Suppressor macrophage treated with lipopolysaccharide for 1 hour (primary cell): Measurements from ENCODE around the gene KCNK10.

Experiments
- DNase-seq, 3 donors: peaks; one replicate each; pipeline ENCODE4 v3.0.0-alpha.2; 2020 to 2022

The KCNK10 gene

DNA sequence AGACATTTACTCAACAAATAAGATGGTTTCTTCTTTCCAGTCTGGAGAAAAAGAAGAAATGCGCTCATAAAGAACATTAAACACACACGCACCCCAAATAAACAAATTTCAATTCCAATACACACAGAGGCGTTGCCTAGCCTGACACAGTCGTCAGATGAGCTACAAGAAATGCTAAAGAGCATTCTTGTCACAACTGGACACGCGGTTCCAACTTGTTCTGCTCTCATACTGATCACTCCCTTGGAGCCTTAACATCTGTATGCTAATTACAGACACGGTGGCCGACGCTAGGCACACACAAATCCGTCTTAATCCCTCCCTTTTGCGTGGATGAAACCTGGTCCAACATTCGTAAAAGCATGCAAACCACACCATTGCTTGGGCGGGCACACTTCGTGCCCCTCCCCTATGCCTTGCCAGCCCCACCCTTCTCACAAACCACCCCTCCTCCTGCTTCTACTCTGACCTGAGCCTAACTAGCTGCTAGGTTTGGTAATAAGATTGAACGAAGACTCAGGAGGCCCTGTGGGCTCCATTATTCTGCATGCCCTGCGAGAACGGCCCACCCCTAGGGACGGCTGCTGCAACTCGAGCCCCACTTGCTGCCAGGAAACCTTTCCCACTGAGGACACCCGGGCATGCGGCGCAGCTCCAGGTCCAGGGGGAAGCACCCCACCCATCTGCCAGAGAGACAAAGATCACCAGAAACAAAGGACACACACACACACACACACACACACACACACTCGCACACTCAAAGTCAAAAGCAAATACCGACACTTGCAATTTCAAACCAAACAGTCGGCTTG lies 1.2 kb downstream of the KCNK10 start:
- DNase-seq = no peak

DNA sequence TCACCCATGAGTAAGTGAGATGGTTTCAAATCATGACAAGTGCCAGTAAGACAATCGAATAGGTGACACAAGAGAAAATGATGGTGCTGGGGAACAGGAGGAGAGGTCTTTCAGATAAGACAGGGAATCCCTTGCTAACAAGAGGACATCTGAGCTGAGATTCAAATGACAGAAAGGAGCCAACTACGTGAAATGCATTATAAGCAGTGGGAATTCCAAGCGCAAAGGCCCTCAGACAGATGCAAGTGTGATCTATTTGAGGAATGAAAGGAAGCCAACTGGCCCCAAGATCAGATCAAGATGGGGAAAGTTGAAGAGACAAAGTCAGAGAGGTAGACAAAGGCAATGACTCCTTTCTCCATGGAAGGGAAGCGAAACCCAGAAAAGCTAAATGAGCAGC lies 4.7 kb downstream of the KCNK10 start:
- no peak for DNase-seq

DNA sequence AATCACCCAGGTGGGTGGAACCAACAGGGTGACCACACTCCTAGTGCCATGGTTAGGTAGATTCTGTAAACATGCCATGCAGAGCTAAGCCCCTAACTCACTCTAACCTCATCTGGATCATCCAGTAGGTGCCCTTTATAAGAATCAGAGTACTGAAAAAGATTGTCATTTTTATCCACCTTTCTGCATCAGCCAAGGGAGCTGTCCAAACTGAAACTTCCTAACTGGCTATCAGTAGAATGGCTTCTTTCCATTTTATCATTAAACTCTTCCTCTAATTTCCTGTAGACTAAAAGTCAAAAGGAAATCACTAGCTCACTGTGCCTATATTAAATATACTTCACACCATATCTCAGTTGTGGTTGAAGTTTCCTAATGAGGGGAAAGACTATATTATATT lies 6.5 kb downstream of the KCNK10 start:
- no peak for DNase-seq

DNA sequence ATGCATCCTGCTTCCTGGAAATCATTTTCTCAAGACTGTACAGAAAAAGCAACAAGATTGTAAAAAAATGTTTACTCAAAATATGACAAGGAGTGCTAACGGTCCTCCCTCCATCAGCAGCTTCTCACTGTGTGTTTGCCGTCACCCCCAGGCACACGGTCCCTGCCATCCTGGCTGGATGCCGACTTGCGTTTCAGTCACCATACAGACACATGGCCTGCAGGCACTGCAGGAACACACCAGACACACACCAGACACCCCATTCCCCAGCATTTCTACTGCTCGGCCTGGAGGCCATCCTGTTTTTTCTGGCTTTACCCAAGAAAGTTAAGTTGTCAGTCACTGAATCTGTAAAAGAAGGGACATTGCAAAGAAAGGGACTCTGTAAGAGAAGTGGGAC lies 10.8 kb downstream of the KCNK10 start:
- DNase-seq = no peak

DNA sequence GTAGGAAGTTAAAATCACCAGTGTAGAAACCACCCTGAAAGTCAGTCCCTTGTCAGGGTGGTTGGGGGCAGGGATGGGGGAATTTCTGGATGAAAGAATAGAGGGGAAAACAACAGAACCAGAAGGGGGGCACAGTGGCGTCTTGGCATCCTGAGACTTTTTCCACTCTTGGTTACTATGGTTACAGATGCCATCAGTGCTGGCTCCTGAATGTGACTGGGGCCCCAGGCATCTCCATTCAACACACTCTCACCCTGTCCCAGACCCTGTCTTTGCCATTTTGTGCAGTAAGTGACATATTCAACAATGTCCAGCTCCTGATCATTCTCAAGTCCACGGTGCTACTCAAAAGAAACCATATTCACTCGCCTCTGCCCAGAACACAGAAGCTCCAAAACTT lies 11.3 kb downstream of the KCNK10 start:
- no peak for DNase-seq

DNA sequence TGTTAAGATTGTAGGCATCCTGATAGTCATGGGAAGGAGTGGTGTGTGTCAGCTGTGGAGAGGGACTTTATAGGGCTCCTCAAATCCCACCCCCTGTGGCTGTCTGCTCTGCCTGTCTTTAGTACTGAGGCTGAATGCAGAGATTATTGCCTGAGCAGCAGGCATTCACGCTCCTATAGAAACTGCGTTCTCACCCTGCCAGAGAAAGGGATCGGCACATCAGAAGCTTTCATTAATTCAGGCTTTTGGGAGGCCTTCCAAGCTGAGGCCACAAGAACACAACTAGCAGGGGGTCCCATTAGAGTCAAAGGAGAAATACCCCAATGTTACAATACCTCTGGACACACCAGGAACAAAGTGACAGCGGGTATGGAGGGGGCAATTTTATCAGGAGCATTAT lies 12.6 kb downstream of the KCNK10 start:
- DNase-seq = no peak

DNA sequence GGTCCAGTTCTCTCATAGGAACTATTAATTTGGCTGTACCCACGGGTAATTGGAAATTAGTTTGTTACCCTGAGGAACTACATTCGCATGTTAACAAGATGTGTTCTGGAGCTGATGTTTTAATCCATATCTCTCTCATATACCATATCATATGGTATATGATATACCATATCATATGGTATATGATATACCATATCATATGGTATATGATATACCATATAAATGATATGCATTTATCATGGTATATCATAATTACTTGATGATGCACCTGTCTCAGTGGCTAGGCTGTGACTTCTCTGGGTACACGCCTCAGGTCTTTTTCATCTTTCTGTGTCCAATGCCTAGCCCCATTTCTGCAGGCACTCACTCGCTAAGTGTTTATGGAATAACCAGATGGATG lies 13.0 kb downstream of the KCNK10 start:
- DNase-seq = no peak

DNA sequence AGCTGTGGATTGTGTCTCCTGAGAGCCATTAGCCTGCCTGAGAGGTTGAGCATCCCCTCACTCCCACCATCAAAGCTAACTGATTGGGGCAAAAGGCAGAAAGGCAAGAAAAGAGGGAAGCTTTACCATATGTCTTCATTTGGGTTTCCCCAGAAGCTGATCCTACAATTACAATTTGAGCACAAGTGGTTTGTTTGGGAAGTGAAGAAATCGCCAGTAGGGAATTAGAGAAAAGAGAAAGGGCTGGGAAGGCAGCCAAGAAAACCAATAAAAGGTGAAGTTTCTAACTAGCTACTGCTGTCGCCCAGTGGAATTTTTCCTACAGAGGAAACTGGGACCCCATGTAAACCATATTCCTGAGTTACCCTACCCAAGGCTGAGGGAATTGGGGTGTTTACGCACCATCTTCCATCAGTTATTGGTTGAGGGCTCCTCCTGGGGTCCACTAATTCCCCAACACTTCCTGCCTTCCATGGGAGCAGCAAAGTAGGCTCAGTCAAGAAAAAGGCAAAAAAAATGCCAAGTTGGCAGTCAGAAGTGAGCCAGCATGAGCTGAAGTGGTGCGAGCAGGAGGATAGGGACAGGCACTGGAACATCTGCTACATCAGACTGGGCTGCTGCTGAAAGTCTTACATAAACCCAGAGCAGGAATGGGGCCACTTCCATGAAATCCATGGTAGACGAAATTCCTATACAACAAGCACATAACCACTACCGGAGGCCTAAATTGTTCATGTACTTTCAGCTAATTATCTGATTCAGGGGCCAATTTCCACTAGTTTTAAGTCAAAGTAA lies 17.3 kb downstream of the KCNK10 start:
- DNase-seq = peak; percentile 48 to 52 (median 49)

DNA sequence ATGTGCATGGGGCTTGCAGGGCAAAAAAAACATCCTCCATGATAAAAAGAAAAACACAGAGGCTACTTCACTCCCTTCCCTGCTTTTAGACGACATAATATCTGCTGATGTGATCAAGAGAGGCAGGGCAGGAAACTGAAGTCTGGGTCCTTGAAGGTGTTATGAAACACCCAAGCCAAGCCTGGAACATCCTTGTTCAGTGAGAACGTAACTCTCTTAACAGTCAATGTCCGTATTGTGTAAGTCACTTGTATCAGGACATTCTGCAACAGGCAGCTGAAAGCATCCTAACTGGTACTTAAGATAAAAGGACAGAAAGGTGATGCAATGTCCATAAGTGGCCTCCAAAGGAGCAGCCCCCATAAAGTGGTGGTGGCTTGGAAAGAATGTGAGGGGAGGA lies 20.0 kb downstream of the KCNK10 start:
- no peak for DNase-seq

DNA sequence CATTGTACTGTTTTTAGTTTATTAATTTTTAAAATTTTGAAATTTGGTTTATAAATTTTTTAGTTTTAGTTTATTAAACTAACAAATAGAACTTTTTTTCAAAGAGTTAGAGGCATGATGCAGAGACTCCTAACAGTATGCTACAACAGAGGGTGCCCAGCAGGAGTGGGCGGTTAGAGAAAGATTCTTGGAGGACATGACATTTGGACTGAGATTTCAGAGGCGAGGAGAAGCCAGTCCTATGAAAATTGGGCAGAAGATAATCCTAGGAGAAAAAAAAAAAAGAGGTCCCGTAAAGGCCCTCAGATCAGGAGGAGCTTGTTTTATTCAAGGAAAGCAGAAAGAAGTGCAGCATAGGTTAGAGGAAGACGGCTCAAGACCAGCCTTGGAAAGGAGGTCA lies 21.7 kb downstream of the KCNK10 start:
- no peak for DNase-seq

DNA sequence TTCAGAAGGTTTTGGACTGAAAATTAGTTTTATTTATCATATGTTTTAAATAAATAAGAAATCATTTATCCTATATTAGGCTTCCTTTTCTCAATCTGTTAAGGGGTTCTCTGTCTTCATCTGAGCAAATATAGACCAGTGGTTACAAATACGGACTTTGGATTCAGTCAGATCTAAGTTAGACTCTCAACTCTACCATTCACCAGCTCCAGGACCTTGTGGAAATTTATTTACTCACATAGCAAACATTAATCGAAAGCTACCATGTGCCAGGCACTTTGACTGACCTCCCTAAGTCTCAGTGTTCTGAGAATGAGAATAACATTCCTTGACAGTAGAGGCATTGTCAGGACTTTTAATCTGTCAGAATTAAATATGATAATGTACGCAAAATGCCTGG lies 22.3 kb downstream of the KCNK10 start:
- DNase-seq = no peak

DNA sequence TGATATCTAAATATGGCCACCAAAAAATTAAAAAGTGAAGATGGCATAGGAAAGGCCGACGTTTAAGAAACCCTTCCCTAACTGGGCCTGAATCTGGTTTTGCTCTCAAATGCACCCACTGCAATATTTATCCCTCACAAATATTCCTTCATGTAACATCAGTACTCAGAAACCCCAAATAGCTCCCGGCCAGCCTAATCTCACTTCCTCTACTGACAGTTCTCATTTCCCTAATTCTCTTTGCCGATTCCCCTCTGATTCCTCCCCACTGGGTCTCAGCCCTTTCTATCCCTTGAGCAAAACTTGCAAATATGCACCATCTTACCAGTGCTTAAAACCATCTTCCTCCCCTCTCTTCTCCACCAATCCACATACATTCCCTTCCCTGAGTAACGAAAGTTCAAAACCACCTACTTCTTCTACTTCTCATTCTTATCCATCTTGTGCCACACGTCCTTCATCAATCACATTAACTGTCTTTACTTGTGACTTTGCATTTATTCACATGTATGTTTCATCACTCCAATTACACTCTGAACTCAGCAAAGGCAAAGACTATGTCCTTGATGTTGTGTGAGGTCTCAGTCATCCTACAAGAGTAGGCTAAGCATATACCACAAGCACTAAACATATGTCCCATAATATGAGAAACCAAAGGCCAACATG lies 23.1 kb downstream of the KCNK10 start:
- peak; percentile 67 to 68 (median 68) for DNase-seq

DNA sequence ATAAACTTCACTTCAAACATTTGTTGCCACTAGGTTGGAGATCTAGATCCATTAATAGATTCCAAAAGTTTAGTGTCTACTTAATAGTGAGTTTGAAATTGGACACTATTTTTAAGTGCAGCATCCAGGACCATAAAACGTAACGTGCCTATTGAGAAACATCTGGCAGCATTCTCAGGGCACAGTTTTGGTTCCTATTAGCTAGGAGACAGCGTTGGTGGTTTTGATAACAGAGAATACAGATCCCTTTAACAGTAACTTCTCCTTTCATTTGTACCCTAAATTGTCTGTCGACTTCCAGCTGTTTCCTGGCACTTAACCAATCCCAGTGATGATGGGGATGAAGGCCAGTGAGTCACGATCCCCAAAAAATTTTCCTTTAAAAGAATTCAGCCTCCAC lies 25.8 kb downstream of the KCNK10 start:
- peak; percentile 28 to 45 (median 38) for DNase-seq

DNA sequence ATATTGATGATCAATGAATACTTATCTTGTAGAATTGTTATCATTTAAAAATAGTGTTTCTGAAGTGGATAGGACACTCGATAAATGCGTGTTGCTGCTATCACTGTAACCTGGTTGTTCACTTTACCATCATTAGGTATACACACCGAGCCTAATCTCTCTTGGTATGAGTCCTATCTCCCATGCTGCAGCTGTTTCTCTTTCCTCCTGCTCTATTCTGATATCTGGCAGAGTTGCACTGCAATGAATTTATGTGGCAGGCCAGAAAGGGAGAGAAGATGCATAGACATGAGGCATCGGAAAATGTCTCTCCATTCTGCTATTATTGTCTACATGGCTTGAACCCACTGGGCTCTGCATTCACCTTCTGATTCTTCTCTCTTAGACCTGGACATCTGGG lies 26.7 kb downstream of the KCNK10 start:
- DNase-seq = no peak

DNA sequence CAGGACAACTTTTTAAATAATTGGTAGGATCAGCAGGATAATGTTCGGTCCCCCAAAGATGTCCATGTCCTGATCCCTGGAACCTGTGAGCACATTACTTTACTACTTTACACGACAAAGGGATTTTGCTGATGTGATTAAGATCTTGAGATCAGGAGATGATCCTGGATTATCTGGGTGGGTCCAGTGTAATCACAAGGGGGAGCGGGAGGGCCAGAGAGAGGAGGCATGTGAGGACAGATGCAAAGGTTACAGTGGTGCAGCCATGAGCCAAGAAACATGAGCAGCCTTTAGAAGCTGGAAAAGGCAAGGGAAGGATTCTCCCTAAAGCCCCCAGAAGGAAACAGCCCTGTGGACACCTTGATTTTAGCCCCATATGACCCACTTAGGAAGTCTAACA lies 33.1 kb downstream of the KCNK10 start:
- no peak for DNase-seq

DNA sequence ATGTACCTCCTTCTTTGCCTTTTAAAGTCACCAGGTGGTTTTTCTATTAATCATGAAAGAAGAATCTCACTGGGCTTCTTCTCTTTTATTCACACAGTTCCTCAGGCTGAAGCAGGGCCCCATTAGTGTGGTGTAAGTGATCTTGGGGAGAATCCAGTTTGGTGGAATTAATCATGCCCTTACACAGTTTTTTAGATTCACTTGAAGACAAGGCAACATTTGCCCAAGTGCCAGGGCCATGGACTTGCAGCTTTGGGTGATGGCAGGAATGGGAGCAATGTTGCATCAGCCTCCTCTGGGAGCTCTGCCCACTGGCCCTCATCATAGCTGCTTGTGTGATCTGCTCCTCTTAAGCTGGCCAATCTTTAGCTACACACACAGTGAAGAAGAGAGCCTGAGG lies 33.8 kb downstream of the KCNK10 start:
- DNase-seq = peak in 1 of 3 donors; percentile 6

DNA sequence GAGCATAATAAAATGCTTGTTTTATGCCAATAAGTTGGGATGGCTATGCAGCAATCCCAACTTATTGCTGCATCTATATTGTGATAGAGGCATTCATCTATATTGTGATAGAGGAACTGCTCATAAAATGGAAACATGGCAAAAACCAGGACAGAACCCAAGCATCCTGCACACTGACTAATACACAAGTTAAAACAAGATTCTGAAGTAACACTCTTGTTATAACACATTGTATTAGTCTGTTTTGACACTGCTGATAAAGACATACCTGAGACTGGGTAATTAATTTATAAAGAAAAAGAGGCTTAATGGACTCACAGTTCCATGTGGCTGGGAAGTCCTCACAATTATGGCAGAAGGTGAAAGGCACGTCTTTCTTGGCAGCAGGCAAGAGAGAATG lies 36.8 kb downstream of the KCNK10 start:
- DNase-seq = no peak

DNA sequence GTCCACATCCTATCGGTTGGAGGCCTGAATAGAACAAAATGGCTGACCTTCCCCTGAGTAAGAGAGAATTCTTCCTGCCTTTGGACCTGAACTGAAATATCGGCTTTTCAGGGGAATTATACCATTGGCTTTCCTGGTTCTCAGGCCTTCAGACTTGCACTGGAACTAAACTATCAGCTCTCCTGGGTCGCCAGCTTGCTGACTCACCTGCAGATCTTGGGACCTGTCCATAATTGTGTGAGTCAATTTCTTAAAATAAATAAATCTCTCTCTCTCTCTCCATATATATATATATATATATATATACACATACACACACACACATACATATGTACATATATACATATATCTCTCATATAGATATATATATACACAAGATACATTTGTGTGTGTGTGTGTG lies 41.6 kb downstream of the KCNK10 start:
- no peak for DNase-seq

DNA sequence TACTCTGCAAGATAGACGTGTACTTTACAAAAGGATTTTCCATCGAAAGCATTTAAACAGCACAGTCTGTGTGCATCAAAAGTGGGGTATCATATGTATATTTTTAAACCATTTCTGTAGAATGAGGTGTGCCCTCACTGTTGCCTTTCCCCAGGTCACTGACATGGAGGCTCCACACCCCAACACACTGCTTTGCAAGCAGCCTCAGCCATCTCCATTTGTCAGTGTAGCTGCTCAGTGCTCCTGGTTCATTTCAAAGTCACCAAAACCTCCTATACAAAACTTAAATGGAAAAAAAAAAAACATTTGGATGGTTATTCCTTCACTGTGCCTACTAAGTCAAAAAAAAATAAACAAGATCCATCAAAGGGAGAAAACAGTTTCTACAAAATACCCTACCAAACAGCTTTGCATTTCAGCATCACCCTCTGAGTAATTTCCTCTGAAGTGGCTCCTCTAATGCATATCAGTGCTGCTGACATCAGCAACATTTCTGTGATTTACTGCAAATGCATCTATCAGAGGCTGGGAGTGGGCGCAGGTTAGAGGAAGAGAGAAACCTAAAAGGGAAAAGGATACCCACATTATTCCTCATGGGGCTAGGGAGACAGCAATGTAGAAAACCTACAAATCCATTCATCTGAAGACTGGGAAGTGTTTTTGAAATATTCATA lies 46.0 kb downstream of the KCNK10 start:
- peak; percentile 8 to 38 (median 27) for DNase-seq

DNA sequence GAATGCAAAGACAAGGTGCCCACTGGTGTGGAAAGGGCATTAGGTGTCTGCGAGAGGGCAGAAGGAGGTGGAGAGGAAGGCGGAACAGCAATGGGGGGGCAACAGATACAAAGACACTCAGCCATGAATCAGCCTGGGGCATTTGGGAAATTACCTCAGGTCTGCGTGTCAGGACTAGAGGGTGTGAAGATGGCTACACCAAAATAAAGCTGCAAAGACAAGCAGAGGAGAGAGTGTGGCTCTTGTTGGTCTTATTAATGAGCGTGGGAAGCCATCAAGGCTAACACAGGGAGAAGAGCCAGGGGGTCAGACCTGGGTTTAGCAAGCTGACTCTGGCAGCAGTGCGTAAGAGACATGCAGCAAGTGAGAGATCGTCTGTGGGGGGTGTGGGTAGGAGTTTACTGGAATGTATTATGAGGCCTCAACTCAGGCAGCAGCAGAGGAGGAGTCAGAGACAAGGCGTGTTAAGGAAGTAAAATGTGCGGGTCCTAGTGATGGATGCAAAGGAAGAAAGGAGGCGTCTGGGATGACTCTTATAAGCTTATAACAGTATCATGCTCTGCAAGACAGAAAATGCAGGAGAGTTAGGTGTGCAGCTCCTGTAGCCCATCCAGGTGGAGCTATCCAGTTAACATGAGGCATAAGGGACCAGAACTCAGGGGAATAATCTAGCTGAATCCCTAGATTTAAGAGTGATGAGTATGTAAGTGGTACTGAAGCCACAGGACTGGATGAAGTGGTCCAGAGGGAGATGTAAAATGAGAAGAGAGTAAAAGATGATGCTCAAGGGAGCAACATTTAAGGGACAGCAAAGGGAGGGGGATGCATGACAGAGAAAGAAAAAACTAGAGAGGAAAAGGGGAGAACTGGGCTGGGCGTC lies 50.4 kb downstream of the KCNK10 start:
- DNase-seq = no peak

DNA sequence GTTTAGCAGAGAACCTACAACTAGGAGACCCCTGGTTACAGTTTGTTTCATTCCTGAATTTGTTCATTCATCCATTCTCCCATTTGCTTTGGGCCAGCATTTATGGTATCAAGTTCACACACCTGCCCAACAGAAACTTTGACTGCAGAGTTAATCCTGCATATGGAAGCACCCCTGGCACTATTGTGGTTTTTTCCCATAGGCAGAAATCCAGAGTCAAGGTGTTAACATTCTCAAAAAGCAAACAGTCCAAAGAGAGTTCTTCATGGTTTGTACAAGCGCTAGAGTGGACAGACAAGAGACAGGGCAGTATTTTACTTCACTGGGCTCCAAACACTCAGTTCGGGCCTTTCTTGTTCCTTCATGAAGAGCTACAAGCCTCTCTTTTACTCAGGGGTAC lies 51.9 kb downstream of the KCNK10 start:
- no peak for DNase-seq

DNA sequence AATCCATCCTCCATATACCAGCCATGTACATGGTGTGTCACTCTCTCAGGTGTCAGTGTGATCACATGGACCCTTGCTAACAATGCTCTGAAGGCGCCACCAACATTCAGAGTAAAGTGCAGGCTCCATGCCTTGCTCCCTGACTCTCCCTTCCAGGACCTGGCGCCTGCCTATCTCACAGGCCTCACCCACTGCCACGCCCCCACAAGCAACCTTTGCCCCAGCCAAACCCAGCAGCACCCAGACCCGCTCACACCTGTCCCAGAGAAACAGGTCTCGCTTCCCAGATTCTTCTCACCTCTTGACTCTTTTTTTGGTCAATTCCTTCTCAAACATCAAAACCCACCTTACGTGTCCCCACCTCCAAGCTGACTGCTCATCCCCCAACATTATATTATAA lies 52.3 kb downstream of the KCNK10 start:
- DNase-seq = no peak
